Osteoblast (primary cell): Measurements from ENCODE around the gene SLC25A51. TPM values are rescaled to one million over a fixed set of nuclear protein-coding genes. Genes with fewer than 3 reads are reported as not detected.
"Not testable (repeated sequence)": the region's sequence is repeated elsewhere in the genome, so short reads cannot be mapped to it uniquely, and the experiment has no call there.

ENCODE experiments used
- DNase-seq: peaks from one replicate; pipeline ENCODE4 v3.0.0; 2011; ENCODE audit warnings: low spot score, mixed read lengths; ENCODE audit not compliant: insufficient read length; ENCODE audit errors: missing footprints
- H2AFZ ChIP-seq: 2 replicates; pipeline ENCODE4 v1.6.0; 2011; ENCODE audit warnings: mild to moderate bottlenecking, low read length
- H3K27ac ChIP-seq: 2 replicates; pipeline ENCODE4 v1.5.1; 2011; ENCODE audit warnings: mild to moderate bottlenecking, low read depth, low read length, moderate library complexity
- H3K27me3 ChIP-seq: 2 replicates; pipeline ENCODE4 v1.6.0; 2012; ENCODE audit warnings: mild to moderate bottlenecking, control low read depth, inconsistent platforms, low read length, moderate library complexity; ENCODE audit not compliant: insufficient read depth
- H3K36me3 ChIP-seq: 2 replicates; pipeline ENCODE4 v1.5.1; 2011; ENCODE audit warnings: mild to moderate bottlenecking, low read length, control low read depth, moderate library complexity; ENCODE audit not compliant: insufficient read depth
- H3K4me1 ChIP-seq: 2 replicates; pipeline ENCODE4 v1.5.1; 2011; ENCODE audit warnings: mild to moderate bottlenecking, low read length, control low read depth, moderate library complexity; ENCODE audit not compliant: insufficient read depth
- H3K4me2 ChIP-seq: 2 replicates; pipeline ENCODE4 v1.6.0; 2011; ENCODE audit warnings: mild to moderate bottlenecking, low read length; ENCODE audit not compliant: insufficient read depth
- H3K4me3 ChIP-seq: fragments of 200-600 bp; sonication (generic); 3 replicates; pipeline ENCODE4 v1.5.1; 2012; ENCODE audit warnings: mild to moderate bottlenecking, low read length, inconsistent platforms; ENCODE audit not compliant: insufficient read depth
- H3K79me2 ChIP-seq: 2 replicates; pipeline ENCODE4 v1.6.0; 2012; ENCODE audit warnings: mild to moderate bottlenecking, low read length, control low read depth, inconsistent platforms; ENCODE audit not compliant: insufficient read depth
- H3K9me3 ChIP-seq: 2 replicates; pipeline ENCODE4 v1.5.1; 2011; ENCODE audit warnings: low read depth, low read length, control low read depth
- H4K20me1 ChIP-seq: 2 replicates; pipeline ENCODE4 v1.6.0; 2012; ENCODE audit warnings: mild to moderate bottlenecking, low read length, control low read depth; ENCODE audit not compliant: insufficient read depth
- total RNA-seq: library from RNA; depleted of rRNA; stranded (reverse); fragments of >200 nt; gene quantifications from 2 replicates; pipeline ENCODE4 v1.2.3, GENCODE V29; 2012
- TF ChIP-seq, protein P1 (sequence below): IDR thresholded peaks from 2 replicates; pipeline ENCODE4 v1.5.1; 2011; ENCODE audit warnings: mild to moderate bottlenecking, low read depth, low read length, moderate library complexity; ENCODE audit errors: extremely low read depth

Gene SLC25A51
- total RNA-seq, 1 donor: 119 TPM

DNA sequence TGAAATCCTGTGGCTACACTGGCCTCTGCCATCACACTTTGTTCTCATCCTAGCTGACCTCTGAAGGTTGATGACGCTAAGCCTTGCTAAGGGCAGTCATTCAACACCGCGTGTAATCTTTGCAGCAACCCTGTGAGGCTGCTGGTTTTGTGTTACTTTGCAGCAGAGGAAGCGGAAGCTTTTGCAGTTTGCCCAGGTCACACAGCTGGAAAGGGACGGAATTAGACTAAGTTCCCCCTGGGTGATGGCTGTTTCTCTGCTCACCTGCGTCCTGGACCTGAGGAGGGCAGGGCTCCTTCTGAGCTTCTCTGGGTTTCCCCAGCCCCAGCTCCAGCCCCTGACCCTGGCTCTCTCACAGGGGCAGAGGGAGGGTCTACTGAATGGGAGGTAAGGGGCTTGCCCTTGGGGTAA, 7.3 kb upstream of the SLC25A51 start:
- Histone ChIP-seq H4K20me1 (no peaks in the 10 kb centered on the region), H3K27me3 (no peaks in the 10 kb centered on the region), H3K9me3 (no peaks in the 10 kb centered on the region), H2AFZ (no peak overlapping the region), H3K79me2 (no peaks in the 10 kb centered on the region), H3K4me1 (peaks cover 8% of the 10 kb centered on the region), H3K36me3 (no peaks in the 10 kb centered on the region), H3K4me3 (no peak overlapping the region), H3K4me2 (no peak overlapping the region), H3K27ac (no peak overlapping the region)
- TF ChIP-seq, protein P1, sequence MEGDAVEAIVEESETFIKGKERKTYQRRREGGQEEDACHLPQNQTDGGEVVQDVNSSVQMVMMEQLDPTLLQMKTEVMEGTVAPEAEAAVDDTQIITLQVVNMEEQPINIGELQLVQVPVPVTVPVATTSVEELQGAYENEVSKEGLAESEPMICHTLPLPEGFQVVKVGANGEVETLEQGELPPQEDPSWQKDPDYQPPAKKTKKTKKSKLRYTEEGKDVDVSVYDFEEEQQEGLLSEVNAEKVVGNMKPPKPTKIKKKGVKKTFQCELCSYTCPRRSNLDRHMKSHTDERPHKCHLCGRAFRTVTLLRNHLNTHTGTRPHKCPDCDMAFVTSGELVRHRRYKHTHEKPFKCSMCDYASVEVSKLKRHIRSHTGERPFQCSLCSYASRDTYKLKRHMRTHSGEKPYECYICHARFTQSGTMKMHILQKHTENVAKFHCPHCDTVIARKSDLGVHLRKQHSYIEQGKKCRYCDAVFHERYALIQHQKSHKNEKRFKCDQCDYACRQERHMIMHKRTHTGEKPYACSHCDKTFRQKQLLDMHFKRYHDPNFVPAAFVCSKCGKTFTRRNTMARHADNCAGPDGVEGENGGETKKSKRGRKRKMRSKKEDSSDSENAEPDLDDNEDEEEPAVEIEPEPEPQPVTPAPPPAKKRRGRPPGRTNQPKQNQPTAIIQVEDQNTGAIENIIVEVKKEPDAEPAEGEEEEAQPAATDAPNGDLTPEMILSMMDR: no peak
- no peak for DNase-seq

DNA sequence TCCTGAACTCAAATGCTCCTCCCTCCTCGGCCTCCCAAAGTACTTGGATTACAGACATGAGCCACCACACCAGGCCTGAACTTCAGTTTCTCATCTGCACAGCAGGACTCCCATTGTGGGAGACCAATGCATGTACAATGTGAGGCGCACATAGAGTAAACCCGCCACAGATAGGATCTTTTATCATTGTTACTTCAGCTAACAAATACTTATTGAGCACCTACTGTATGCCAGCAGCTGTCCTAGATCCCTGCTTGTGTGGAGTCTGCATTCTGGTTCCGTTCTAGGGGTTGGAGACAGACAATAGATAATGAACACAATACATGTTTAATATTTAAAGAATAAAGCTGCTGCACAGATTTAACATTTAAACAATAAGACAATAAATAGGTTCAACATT, 6.3 kb upstream of the SLC25A51 start:
- H3K36me3 ChIP-seq: no peaks in the 10 kb centered on the region
- H3K27me3 ChIP-seq: no peaks in the 10 kb centered on the region
- no peak overlapping the region for H3K27ac ChIP-seq
- H3K4me3 ChIP-seq: no peak overlapping the region
- H4K20me1 ChIP-seq: no peaks in the 10 kb centered on the region
- H3K9me3 ChIP-seq: no peaks in the 10 kb centered on the region
- no peak for DNase-seq
- TF ChIP-seq, protein P1: no peak
- no peaks in the 10 kb centered on the region for H3K79me2 ChIP-seq
- H3K4me2 ChIP-seq: no peak overlapping the region
- H2AFZ ChIP-seq: no peak overlapping the region
- H3K4me1 ChIP-seq: peaks cover 8% of the 10 kb centered on the region

DNA sequence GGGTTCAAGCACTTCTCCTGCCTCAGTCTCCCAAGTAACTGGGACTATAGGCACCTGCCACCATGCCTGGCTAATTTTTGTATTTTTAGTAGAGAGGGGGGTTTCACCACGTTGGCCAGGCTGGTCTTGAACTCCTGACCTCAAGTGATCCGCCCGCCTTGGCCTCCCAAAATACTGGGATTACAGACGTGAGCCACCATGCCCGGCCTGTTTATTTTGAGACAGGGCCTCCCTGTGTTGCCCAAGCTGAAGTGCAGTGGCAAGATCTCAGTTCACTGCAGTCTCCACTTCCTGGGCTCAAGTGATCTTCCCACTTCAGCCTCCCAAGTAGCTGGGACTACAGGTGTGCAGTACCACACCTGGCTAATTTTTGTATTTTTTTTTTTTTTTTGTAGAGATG, 5.9 kb upstream of the SLC25A51 start:
- not testable (repeated sequence) for H3K27ac ChIP-seq, DNase-seq, H3K4me2 ChIP-seq, H3K36me3 ChIP-seq, H3K4me3 ChIP-seq, H4K20me1 ChIP-seq, H2AFZ ChIP-seq, H3K27me3 ChIP-seq, H3K9me3 ChIP-seq, H3K79me2 ChIP-seq
- peaks cover 11% of the 10 kb centered on the region for H3K4me1 ChIP-seq

DNA sequence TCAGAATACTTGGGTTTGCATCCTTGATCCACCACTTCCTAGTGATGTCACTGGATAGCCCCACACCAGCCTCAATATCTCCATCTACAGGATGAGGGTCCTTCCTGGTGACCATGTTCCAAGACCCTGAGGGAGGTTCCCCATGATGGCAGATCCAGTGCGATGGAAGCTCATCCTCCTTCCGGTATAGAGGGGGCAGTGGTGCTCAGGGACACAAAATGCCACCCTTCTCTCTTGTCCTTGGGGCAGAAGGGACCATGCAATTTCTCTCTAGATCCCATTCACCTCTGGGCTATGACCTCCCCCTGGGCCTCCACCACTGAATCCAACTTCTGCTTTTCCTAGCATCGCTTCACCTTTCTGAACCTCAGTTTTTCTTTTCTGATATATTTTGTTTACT, 5.4 kb upstream of the SLC25A51 start:
- Histone ChIP-seq H2AFZ (no peak overlapping the region), H3K4me3 (no peak overlapping the region), H3K79me2 (no peaks in the 10 kb centered on the region), H3K4me2 (no peak overlapping the region), H4K20me1 (no peaks in the 10 kb centered on the region), H3K4me1 (peaks cover 15% of the 10 kb centered on the region), H3K9me3 (no peaks in the 10 kb centered on the region), H3K27ac (no peak overlapping the region), H3K36me3 (no peaks in the 10 kb centered on the region), H3K27me3 (no peaks in the 10 kb centered on the region)
- DNase-seq: no peak
- TF ChIP-seq, protein P1: no peak

DNA sequence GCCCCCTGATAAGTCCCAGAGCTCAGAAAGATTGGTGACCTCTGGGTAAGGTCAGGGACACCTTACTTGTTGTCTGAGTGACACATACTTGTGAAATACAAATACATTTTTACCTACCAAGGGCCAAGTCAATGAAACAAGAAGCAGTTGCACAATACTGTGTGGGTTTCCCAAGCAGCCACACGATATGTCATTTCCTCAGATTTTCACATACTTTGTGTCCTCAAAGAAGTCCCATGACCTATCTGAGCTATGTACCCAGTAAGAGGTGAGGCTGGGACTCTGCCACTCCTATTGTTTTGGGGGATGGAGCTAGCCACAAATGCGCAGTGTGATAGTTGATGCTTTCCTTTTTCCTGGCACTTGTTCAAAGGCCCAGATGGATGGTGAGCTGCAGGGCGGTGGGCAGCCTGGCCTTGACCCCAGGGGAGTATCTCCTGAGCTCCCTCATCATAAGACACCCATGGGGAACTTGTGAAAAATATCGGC, 4.8 kb upstream of the SLC25A51 start:
- Histone ChIP-seq H3K36me3 (no peaks in the 10 kb centered on the region), H3K27ac (no peak overlapping the region)
- TF ChIP-seq, protein P1: no peak

More for the DNA sequence above, 4.8 kb upstream of the SLC25A51 start:
- peaks cover 5% of the 10 kb centered on the region for H3K79me2 ChIP-seq
- peaks cover 15% of the 10 kb centered on the region for H3K4me1 ChIP-seq
- no peaks in the 10 kb centered on the region for H4K20me1 ChIP-seq
- no peak overlapping the region for H3K4me2 ChIP-seq
- no peaks in the 10 kb centered on the region for H3K27me3 ChIP-seq
- DNase-seq: peak; percentile 60
- H3K9me3 ChIP-seq: no peaks in the 10 kb centered on the region
- no peak overlapping the region for H3K4me3 ChIP-seq
- H2AFZ ChIP-seq: no peak overlapping the region
